H1 (cell line): ENCODE data around the gene PACS1. TPM values are rescaled to one million over a fixed set of nuclear protein-coding genes. Genes with fewer than 3 reads are reported as not detected.

Experiments used
- CTCF ChIA-PET: fragments of 300-600 bp; sonication (Branson Sonifier 250); formaldehyde crosslinking; loops from one replicate; lab custom pipeline; 2021; ENCODE audit not compliant: partially characterized antibody; lab: Charles Lee
- POLR2A ChIA-PET: fragments of 300-600 bp; sonication (Branson Sonifier 250); formaldehyde crosslinking; loops from one replicate; lab custom pipeline; 2021; ENCODE audit warnings: inconsistent platforms; ENCODE audit not compliant: partially characterized antibody; lab: Charles Lee
- DNase-seq, 2 experiments: peaks; one replicate each; pipeline versions ENCODE4 v3.0.0 to v3.0.0-alpha.2; 2010 to 2022; ENCODE audit warnings: low spot score in 2 of 2, low read depth in 1 of 2, mixed read lengths in 1 of 2
- FAIRE-seq: peaks from 2 replicates; lab custom pipeline; 2011; peaks lifted over from hg19 to GRCh38; lab: Jason Lieb, UNC
- H2AFZ ChIP-seq: 2 replicates; pipeline ENCODE4 v1.8.1; 2012; ENCODE audit warnings: low read length, inconsistent platforms
- H2AK5ac ChIP-seq: 2 replicates; pipeline ENCODE4 v1.6.1; 2013; ENCODE audit warnings: low read depth, low read length
- H2BK120ac ChIP-seq: replicated peaks from 2 replicates; pipeline ENCODE3; 2013; ENCODE audit warnings: low read depth, low read length, inconsistent platforms
- H2BK12ac ChIP-seq: 2 replicates; pipeline ENCODE4 v1.6.1; 2013; ENCODE audit warnings: low read depth, low read length
- H2BK15ac ChIP-seq: 2 replicates; pipeline ENCODE4 v1.6.1; 2013; ENCODE audit warnings: low read length
- H2BK20ac ChIP-seq: 2 replicates; pipeline ENCODE4 v1.6.1; 2013; ENCODE audit warnings: low read length
- H2BK5ac ChIP-seq: 2 replicates; pipeline ENCODE4 v1.6.1; 2013; ENCODE audit warnings: low read depth, low read length
- H3K14ac ChIP-seq: 2 replicates; pipeline ENCODE4 v1.6.1; 2013; ENCODE audit warnings: inconsistent platforms; ENCODE audit not compliant: insufficient read length
- H3K18ac ChIP-seq: 2 replicates; pipeline ENCODE4 v1.6.1; 2013; ENCODE audit warnings: low read length; ENCODE audit errors: extremely low read depth
- H3K23ac ChIP-seq: 2 replicates; pipeline ENCODE4 v1.6.1; 2013; ENCODE audit warnings: inconsistent platforms; ENCODE audit not compliant: insufficient read length
- H3K23me2 ChIP-seq: 2 replicates; pipeline ENCODE4 v1.6.1; 2013; ENCODE audit warnings: low read depth, low read length
- H3K27ac ChIP-seq: 2 replicates; pipeline ENCODE4 v1.6.1; 2011; ENCODE audit warnings: low read depth, low read length, inconsistent platforms
- H3K27me3 ChIP-seq, 4 experiments: replicated peaks in 1 of 4; 1 replicate in 1 of 4; 2 replicates in 3 of 4; pipeline versions ENCODE4 v1.6.1 to v1.8.1; 2011 to 2013; ENCODE audit warnings: low read length in 3 of 4, mild to moderate bottlenecking in 3 of 4, inconsistent platforms in 2 of 4, mixed read lengths in 2 of 4, moderate library complexity in 1 of 4; ENCODE audit not compliant: control insufficient read depth in 3 of 4, insufficient read depth in 3 of 4; ENCODE audit errors: extremely low read depth in 1 of 4
- H3K36me3 ChIP-seq, 4 experiments: 2 replicates each; pipeline versions ENCODE4 v1.6.1 to v1.8.1; 2011 to 2013; ENCODE audit warnings: mild to moderate bottlenecking in 4 of 4, low read length in 3 of 4, moderate library complexity in 2 of 4, control low read depth in 1 of 4, inconsistent platforms in 1 of 4; ENCODE audit not compliant: insufficient read depth in 4 of 4, control insufficient read depth in 2 of 4
- H3K4ac ChIP-seq: replicated peaks from 2 replicates; pipeline ENCODE3; 2013; ENCODE audit warnings: low read length, low read depth, mixed read lengths, inconsistent platforms; ENCODE audit not compliant: insufficient read length
- H3K4me1 ChIP-seq, 4 experiments: replicated peaks in 1 of 4; 1 replicate in 1 of 4; 2 replicates in 3 of 4; pipeline versions ENCODE4 v1.6.1 to v1.8.1; 2011 to 2013; ENCODE audit warnings: low read length in 3 of 4, inconsistent platforms in 2 of 4, mixed read lengths in 1 of 4; ENCODE audit not compliant: insufficient read depth in 4 of 4, control insufficient read depth in 3 of 4
- H3K4me2 ChIP-seq, 2 experiments: 2 replicates each; pipeline versions ENCODE4 v1.6.1 to v1.8.1; 2011 to 2013; ENCODE audit warnings: low read depth in 2 of 2, low read length in 2 of 2, control low read depth in 1 of 2, inconsistent platforms in 1 of 2, mild to moderate bottlenecking in 1 of 2; ENCODE audit not compliant: insufficient read depth in 1 of 2
- H3K4me3 ChIP-seq, 4 experiments: fragments of 200-600, 300-600 bp in 1 of 4; sonication (generic), shearing (Covaris generic), sonication (Bioruptor Twin) in 1 of 4; 2 replicates each; pipeline versions ENCODE4 v1.5.1 to v1.8.1; 2011 to 2016; ENCODE audit warnings: low read length in 4 of 4, low read depth in 3 of 4, control low read depth in 2 of 4, inconsistent platforms in 2 of 4, mild to moderate bottlenecking in 2 of 4, mixed read lengths in 1 of 4, moderate library complexity in 1 of 4; ENCODE audit not compliant: insufficient read depth in 2 of 4; ENCODE audit errors: extremely low read depth in 1 of 4
- H3K56ac ChIP-seq: replicated peaks from 2 replicates; pipeline ENCODE3; 2013; ENCODE audit warnings: low read depth, mild to moderate bottlenecking, mixed read lengths, low read length, inconsistent platforms; ENCODE audit not compliant: insufficient read length
- H3K79me1 ChIP-seq: 2 replicates; pipeline ENCODE4 v1.6.1; 2013; ENCODE audit warnings: low read depth, low read length, control low read depth
- H3K79me2 ChIP-seq, 2 experiments: 2 replicates each; pipeline versions ENCODE4 v1.6.1 to v1.8.1; 2012 to 2013; ENCODE audit warnings: low read length in 2 of 2, mild to moderate bottlenecking in 2 of 2, inconsistent platforms in 1 of 2; ENCODE audit not compliant: insufficient read depth in 2 of 2, control insufficient read depth in 1 of 2
- H3K9ac ChIP-seq, 4 experiments: replicated peaks in 1 of 4; 1 replicate in 1 of 4; 2 replicates in 3 of 4; pipeline versions ENCODE4 v1.6.1 to v1.8.1; 2011 to 2013; ENCODE audit warnings: low read depth in 3 of 4, low read length in 3 of 4, control low read depth in 2 of 4, mild to moderate bottlenecking in 2 of 4, moderate library complexity in 2 of 4, inconsistent platforms in 1 of 4; ENCODE audit errors: extremely low read depth in 1 of 4
- H3K9me3 ChIP-seq, 2 experiments: 2 replicates each; pipeline versions ENCODE4 v1.6.1 to v1.8.1; 2012 to 2013; ENCODE audit warnings: mild to moderate bottlenecking in 2 of 2, moderate library complexity in 2 of 2, control low read depth in 1 of 2, inconsistent platforms in 1 of 2, low read depth in 1 of 2, low read length in 1 of 2, mixed read lengths in 1 of 2; ENCODE audit not compliant: insufficient read depth in 2 of 2
- H4K20me1 ChIP-seq, 2 experiments: replicated peaks in 1 of 2; 2 replicates each; pipeline versions ENCODE3 to v1.8.1; 2011 to 2013; ENCODE audit warnings: inconsistent platforms in 2 of 2, low read length in 2 of 2, mild to moderate bottlenecking in 1 of 2; ENCODE audit not compliant: insufficient read depth in 2 of 2, control insufficient read depth in 1 of 2
- H4K5ac ChIP-seq: 2 replicates; pipeline ENCODE4 v1.6.1; 2013; ENCODE audit warnings: low read length, low read depth, mixed read lengths, inconsistent platforms; ENCODE audit not compliant: insufficient read length
- H4K8ac ChIP-seq: 2 replicates; pipeline ENCODE4 v1.8.0; 2013; ENCODE audit warnings: mild to moderate bottlenecking, moderate library complexity, low read length, inconsistent platforms; ENCODE audit not compliant: insufficient read depth; ENCODE audit errors: extremely low read depth
- H4K91ac ChIP-seq: replicated peaks from 2 replicates; pipeline ENCODE3; 2013; ENCODE audit warnings: low read length, mixed read lengths, inconsistent platforms; ENCODE audit not compliant: insufficient read length
- WGBS, 2 experiments: shearing (Covaris generic) in 1 of 2; methylation state at CpG; one replicate each; pipeline versions ENCODE4 v1.1.6 to v1.1.7; 2013 to 2015; ENCODE audit warnings: low lambda C conversion rate in 2 of 2, mixed read lengths in 2 of 2, inconsistent platforms in 1 of 2, low coverage in 1 of 2, missing lambda C conversion rate in 1 of 2; ENCODE audit not compliant: insufficient replicate concordance in 2 of 2, insufficient coverage in 1 of 2, insufficient read length in 1 of 2; ENCODE audit errors: extremely low coverage in 1 of 2, missing lambda C conversion rate in 1 of 2; 5-methylcytosine and 5-hydroxymethylcytosine counted together
- polyA plus RNA-seq, 7 experiments: library from polyadenylated mRNA; depleted of rRNA in 3 of 7; stranded (reverse) in 5 of 7; unstranded in 2 of 7; fragments of >200 nt in 5 of 7; fragments of 200-250 nt in 2 of 7; gene quantifications; 1 replicate in 5 of 7; 2 replicates in 1 of 7; 4 replicates in 1 of 7; pipeline versions ENCODE4 v1.2.1 to v1.2.3, GENCODE V29; 2011 to 2013; ENCODE audit warnings: missing spikeins in 2 of 7, mixed read lengths in 2 of 7
- total RNA-seq: library from RNA; stranded (reverse); fragmentation: NEBNext Ultra II Directional; extraction: Animal tissue kit (Norgen Biotek cat#: 25700); gene quantifications from 2 replicates; pipeline ENCODE4 v1.2.1, GENCODE V29; 2021

The PACS1 gene
- total and polyA plus RNA-seq, 2 of the 8 experiments (the other 6 are each of a cell fraction or from before 2014, with no cell fraction given): 11.5 to 36.0 TPM

DNA sequence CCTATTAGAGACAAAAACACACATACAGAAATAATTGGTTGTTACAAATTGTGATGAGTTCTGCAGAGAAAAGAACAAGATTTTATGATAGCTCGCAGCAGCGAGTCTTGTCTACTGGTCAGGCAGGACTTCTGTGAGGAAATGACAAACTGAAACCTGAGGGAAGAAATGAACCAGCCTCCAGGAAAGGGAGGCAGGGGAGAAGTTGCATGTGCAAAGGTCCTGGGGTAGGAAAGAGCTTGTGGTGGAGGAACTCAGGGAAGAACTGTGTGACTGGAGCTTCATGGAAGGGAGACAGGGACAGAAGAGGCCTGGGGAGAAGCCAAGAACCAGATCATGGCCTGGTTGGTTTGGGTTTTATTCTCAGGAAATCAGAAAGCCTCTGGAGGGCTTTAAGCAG is 189.2 kb downstream of the PACS1 start:
- H3K4me3 ChIP-seq: peak overlapping the region in 1 of 4 experiments; percentile 92; a peak in 2 of 8 replicates
- no peaks in the 10 kb centered on the region for H3K79me1 ChIP-seq
- no peak overlapping the region for H2AK5ac ChIP-seq
- DNase-seq (no peak), FAIRE-seq (no peak)
- no peak overlapping the region for H4K5ac ChIP-seq
- H3K27me3 ChIP-seq: peaks cover 0 to 3% (median 0%) of the 10 kb centered on the region in 4 experiments; a peak in 1 of 7 replicates
- no peak overlapping the region for H4K91ac ChIP-seq
- POLR2A ChIA-PET: interaction anchor here (0.7 to 1.2 kb wide), 4 partner anchors 14 to 208 kb away, joined by 3 to 4 read pairs (median 3); no protein-coding TSS in a partner anchor
- CTCF ChIA-PET: interaction anchor here (0.6 to 1.5 kb wide), 7 partner anchors 7 to 304 kb away, joined by 3 to 8 read pairs (median 4); no protein-coding TSS in a partner anchor
- H4K20me1 ChIP-seq: peaks cover 5 to 19% of the 10 kb centered on the region in 2 experiments
- peak overlapping the region in 1 of 2 experiments; percentile 27; a peak in 1 of 4 replicates for H3K4me2 ChIP-seq
- H3K9me3 ChIP-seq: no peaks in the 10 kb centered on the region
- H3K23ac ChIP-seq: no peak overlapping the region
- H3K79me2 ChIP-seq: peaks cover 0 to 5% of the 10 kb centered on the region in 2 experiments; a peak in 1 of 4 replicates
- no peak overlapping the region for H3K56ac ChIP-seq
- no peak overlapping the region for H3K18ac ChIP-seq
- H3K36me3 ChIP-seq: peaks cover 12 to 24% (median 17%) of the 10 kb centered on the region in 4 experiments; a peak in 7 of 8 replicates
- no peak overlapping the region for H2BK5ac ChIP-seq
- H2AFZ ChIP-seq: no peak overlapping the region
- H3K4me1 ChIP-seq: peaks cover 0 to 5% (median 2%) of the 10 kb centered on the region in 4 experiments; a peak in 4 of 7 replicates
- no peak overlapping the region for H2BK12ac ChIP-seq
- H3K9ac ChIP-seq: no peak overlapping the region
- H4K8ac ChIP-seq: no peak overlapping the region
- peaks cover 10% of the 10 kb centered on the region for H3K23me2 ChIP-seq
- WGBS, 2 experiments: 90% methylated on average over 2 of the region's 2 CpGs; no CpG with 5 or more reads in 1 of the 2 experiments
- no peak overlapping the region for H2BK20ac ChIP-seq
- no peak overlapping the region for H3K4ac ChIP-seq
- H2BK120ac ChIP-seq: no peak overlapping the region
- no peak overlapping the region for H3K27ac ChIP-seq
- no peak overlapping the region for H2BK15ac ChIP-seq
- H3K14ac ChIP-seq: no peak overlapping the region
